ENCODE data around the gene DHCR24.

Gene DHCR24

DNA sequence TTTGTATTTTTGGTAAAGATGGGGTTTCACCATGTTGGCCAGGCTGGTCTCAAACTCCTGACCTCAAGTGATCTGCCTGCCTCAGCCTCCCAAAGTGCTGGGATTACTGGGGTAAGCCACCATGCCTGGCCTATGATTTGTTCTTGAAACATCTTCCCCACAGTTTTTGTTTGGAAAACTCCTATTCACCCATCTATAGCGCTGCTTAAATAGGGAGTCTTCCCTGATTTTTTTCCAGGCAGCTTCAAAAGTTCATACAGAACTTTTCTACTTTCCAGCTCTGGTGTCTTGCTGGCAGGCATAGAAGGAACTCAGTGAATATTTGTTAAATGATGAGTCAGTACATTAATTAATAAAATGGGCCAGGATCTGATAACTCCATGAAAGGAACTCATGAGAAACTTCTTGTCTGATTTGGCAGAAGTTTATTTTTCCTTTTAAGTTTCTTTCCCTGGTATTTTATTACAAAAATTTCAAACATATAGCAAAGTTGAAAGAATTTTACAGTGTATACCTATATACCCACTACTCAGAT is 52.9 kb downstream of the DHCR24 start:
- no peaks in the 10 kb centered on the region for H3K36me3 ChIP-seq (ENCODE audit: control insufficient read depth in 2 of 2, insufficient read depth in 1 of 2, low read length in 2 of 2)
- no peaks in the 10 kb centered on the region for H3K4me1 ChIP-seq (ENCODE audit: control insufficient read depth, insufficient read depth, low read length)
- H3K9me3 ChIP-seq (ENCODE audit: control insufficient read depth, insufficient read depth, low read depth, low read length): no peaks in the 10 kb centered on the region
- TF ChIP-seq ZFP3 (tag by site-specific recombination; IDR thresholded peaks at IDR 0.05; ENCODE audit: low read depth) (peak; percentile 49; the same call in 1 of the 2 replicates), HOXC10 (CRISPR knock-in tag; IDR thresholded peaks at IDR 0.05) (no peak), SETDB1 (IDR thresholded peaks at IDR 0.05; ENCODE audit: insufficient read length, low read length) (no peak)
- TF ChIP-seq, protein P1, sequence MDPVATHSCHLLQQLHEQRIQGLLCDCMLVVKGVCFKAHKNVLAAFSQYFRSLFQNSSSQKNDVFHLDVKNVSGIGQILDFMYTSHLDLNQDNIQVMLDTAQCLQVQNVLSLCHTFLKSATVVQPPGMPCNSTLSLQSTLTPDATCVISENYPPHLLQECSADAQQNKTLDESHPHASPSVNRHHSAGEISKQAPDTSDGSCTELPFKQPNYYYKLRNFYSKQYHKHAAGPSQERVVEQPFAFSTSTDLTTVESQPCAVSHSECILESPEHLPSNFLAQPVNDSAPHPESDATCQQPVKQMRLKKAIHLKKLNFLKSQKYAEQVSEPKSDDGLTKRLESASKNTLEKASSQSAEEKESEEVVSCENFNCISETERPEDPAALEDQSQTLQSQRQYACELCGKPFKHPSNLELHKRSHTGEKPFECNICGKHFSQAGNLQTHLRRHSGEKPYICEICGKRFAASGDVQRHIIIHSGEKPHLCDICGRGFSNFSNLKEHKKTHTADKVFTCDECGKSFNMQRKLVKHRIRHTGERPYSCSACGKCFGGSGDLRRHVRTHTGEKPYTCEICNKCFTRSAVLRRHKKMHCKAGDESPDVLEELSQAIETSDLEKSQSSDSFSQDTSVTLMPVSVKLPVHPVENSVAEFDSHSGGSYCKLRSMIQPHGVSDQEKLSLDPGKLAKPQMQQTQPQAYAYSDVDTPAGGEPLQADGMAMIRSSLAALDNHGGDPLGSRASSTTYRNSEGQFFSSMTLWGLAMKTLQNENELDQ (tag by site-specific recombination; IDR thresholded peaks at IDR 0.05; ENCODE audit: low read depth): no peak
- H3K27ac ChIP-seq (ENCODE audit: extremely low read depth, low read depth, low read length): no peak overlapping the region
- POLR2A ChIA-PET: no interaction called here
- no peak overlapping the region for H3K4me3 ChIP-seq (ENCODE audit: low read depth, low read length)
- CTCF ChIA-PET: interaction anchor here (1.6 kb wide), 1 partner anchor 116 kb away, joined by 3 read pairs; no protein-coding TSS in a partner anchor

DNA sequence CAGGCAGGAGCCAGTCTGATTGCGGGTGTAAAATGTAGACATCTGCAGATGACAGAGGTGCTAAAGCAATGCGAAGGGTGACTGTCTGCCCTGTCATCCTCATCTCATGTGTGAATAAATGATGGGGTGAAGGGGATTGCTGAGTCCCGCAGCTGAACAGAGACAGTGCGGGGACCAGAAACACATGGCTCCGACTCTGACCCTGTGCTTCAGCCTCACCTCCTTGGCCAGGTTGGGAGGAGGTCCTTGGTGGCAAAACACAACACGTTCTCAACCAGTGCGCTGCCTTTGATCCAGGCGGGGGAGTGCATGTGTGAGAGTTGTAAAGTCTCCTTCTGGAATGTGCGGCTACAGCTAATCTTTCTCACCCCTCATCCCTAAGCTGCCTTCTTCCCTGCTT is 53.9 kb downstream of the DHCR24 start:
- TF ChIP-seq ZNF112 (tag by site-specific recombination; IDR thresholded peaks at IDR 0.05) (no peak), ZNF664 (tag by site-specific recombination; IDR thresholded peaks at IDR 0.05) (no peak)
- Histone ChIP-seq H3K9me3 (ENCODE audit: control insufficient read depth, insufficient read depth, low read depth, low read length) (no peaks in the 10 kb centered on the region), H3K4me3 (ENCODE audit: low read depth, low read length) (no peak overlapping the region), H3K27ac (ENCODE audit: extremely low read depth, low read depth, low read length) (no peak overlapping the region), H3K36me3 (ENCODE audit: control insufficient read depth in 2 of 2, insufficient read depth in 1 of 2, low read length in 2 of 2) (no peaks in the 10 kb centered on the region), H3K4me1 (ENCODE audit: control insufficient read depth, insufficient read depth, low read length) (no peaks in the 10 kb centered on the region)
- POLR2A ChIA-PET: no interaction called here
- CTCF ChIA-PET: interaction anchor here (1.0 to 1.1 kb wide), 2 partner anchors 24 to 188 kb away, joined by 3 to 5 read pairs; no protein-coding TSS in a partner anchor

DNA sequence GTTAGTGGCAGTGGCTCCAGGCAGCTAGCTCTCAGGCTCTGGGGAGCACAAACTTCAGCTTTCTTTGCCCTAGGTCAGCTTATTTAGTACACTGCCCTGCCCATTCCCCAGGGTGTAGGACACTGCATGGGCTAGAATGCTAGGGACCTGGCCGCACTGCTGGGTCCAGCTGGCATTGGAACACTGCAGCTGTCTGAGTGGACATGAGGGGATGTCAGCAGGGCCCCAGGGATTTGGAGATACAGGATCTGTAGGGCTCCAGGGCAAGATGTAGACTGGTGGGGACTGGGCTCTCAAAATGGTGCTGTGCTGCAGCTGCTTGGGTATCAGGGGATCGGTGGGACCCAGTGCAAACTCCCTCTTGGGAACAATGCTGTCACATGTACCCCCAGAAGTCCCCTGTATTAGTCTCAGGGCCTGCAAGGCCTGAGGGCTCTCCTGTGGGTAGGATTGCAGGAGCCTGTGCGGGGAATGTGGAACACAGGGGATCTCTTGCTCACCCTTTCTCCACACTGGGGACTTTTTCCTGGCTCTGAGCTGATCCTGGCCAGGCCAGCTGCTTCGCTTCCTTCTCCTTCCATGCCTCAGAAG is 60.7 kb downstream of the DHCR24 start:
- CTCF ChIA-PET: no interaction called here
- POLR2A ChIA-PET: no interaction called here
- Histone ChIP-seq H3K4me1 (ENCODE audit: control insufficient read depth, insufficient read depth, low read length) (no peaks in the 10 kb centered on the region), H3K9me3 (ENCODE audit: control insufficient read depth, insufficient read depth, low read depth, low read length) (no peaks in the 10 kb centered on the region), H3K4me3 (ENCODE audit: low read depth, low read length) (no peak overlapping the region), H3K27ac (ENCODE audit: extremely low read depth, low read depth, low read length) (no peak overlapping the region), H3K36me3 (ENCODE audit: control insufficient read depth in 2 of 2, insufficient read depth in 1 of 2, low read length in 2 of 2) (no peaks in the 10 kb centered on the region)
- TF ChIP-seq, protein P2, sequence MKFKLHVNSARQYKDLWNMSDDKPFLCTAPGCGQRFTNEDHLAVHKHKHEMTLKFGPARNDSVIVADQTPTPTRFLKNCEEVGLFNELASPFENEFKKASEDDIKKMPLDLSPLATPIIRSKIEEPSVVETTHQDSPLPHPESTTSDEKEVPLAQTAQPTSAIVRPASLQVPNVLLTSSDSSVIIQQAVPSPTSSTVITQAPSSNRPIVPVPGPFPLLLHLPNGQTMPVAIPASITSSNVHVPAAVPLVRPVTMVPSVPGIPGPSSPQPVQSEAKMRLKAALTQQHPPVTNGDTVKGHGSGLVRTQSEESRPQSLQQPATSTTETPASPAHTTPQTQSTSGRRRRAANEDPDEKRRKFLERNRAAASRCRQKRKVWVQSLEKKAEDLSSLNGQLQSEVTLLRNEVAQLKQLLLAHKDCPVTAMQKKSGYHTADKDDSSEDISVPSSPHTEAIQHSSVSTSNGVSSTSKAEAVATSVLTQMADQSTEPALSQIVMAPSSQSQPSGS (tag by site-specific recombination; IDR thresholded peaks at IDR 0.05; ENCODE audit: low read depth): no peak
- no peak for TF ChIP-seq SALL2 (tag by site-specific recombination; IDR thresholded peaks at IDR 0.05; ENCODE audit: borderline replicate concordance)
- TF ChIP-seq KLF8 (tag by site-specific recombination; IDR thresholded peaks at IDR 0.05): no peak

DNA sequence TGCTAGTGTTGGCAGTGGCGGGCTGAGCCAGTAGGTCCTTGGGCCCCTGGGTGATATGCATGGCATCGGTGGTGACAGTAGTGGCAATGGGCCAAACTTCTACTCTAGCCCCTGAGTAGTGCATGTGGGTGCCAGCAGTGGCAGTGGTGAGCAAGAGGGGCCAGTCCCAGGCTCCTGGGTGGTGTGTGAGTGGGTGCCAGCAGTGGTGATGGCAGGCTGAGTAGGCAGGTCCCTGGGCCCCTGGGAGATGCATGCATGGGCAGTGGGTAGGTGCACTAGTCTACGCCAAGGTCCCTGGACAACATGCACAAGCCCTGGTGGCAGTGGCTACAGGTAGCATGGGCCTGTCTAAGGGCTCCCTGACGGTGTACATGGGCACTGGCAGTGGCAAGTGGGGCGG is 61.3 kb downstream of the DHCR24 start:
- no peaks in the 10 kb centered on the region for H3K36me3 ChIP-seq (ENCODE audit: control insufficient read depth in 2 of 2, insufficient read depth in 1 of 2, low read length in 2 of 2)
- ChIA-PET CTCF (no interaction called here), POLR2A (no interaction called here)
- no peak for TF ChIP-seq GFI1B (tag by site-specific recombination; IDR thresholded peaks at IDR 0.05)
- no peak for TF ChIP-seq ZEB2 (tag by site-specific recombination; IDR thresholded peaks at IDR 0.05)
- no peak for TF ChIP-seq OSR2 (tag by site-specific recombination; IDR thresholded peaks at IDR 0.05)
- TF ChIP-seq ZNF311 (tag by site-specific recombination; IDR thresholded peaks at IDR 0.05; ENCODE audit: borderline replicate concordance): no peak
- no peak for TF ChIP-seq ZNF548 (tag by site-specific recombination; IDR thresholded peaks at IDR 0.05)
- TF ChIP-seq ZNF521 (tag by site-specific recombination; IDR thresholded peaks at IDR 0.05): no peak
- no peak for TF ChIP-seq ZNF155 (tag by site-specific recombination; IDR thresholded peaks at IDR 0.05)
- no peak for TF ChIP-seq MYNN (tag by site-specific recombination; IDR thresholded peaks at IDR 0.05; ENCODE audit: borderline replicate concordance)
- no peak for TF ChIP-seq KLF1 (tag by site-specific recombination; IDR thresholded peaks at IDR 0.05)
- TF ChIP-seq, protein P3, sequence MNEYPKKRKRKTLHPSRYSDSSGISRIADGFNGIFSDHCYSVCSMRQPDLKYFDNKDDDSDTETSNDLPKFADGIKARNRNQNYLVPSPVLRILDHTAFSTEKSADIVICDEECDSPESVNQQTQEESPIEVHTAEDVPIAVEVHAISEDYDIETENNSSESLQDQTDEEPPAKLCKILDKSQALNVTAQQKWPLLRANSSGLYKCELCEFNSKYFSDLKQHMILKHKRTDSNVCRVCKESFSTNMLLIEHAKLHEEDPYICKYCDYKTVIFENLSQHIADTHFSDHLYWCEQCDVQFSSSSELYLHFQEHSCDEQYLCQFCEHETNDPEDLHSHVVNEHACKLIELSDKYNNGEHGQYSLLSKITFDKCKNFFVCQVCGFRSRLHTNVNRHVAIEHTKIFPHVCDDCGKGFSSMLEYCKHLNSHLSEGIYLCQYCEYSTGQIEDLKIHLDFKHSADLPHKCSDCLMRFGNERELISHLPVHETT (tag by site-specific recombination; IDR thresholded peaks at IDR 0.05): no peak
- TF ChIP-seq ZNF585B (tag by site-specific recombination; IDR thresholded peaks at IDR 0.05): no peak
- TF ChIP-seq, protein P4, sequence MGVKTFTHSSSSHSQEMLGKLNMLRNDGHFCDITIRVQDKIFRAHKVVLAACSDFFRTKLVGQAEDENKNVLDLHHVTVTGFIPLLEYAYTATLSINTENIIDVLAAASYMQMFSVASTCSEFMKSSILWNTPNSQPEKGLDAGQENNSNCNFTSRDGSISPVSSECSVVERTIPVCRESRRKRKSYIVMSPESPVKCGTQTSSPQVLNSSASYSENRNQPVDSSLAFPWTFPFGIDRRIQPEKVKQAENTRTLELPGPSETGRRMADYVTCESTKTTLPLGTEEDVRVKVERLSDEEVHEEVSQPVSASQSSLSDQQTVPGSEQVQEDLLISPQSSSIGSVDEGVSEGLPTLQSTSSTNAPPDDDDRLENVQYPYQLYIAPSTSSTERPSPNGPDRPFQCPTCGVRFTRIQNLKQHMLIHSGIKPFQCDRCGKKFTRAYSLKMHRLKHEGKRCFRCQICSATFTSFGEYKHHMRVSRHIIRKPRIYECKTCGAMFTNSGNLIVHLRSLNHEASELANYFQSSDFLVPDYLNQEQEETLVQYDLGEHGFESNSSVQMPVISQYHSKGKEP (tag by site-specific recombination; IDR thresholded peaks at IDR 0.05): no peak
- no peak for TF ChIP-seq ZNF121 (tag by site-specific recombination; IDR thresholded peaks at IDR 0.05)

More for the DNA sequence above, 61.3 kb downstream of the DHCR24 start:
- H3K4me1 ChIP-seq (ENCODE audit: control insufficient read depth, insufficient read depth, low read length): no peaks in the 10 kb centered on the region
- H3K27ac ChIP-seq (ENCODE audit: extremely low read depth, low read depth, low read length): no peak overlapping the region
- H3K9me3 ChIP-seq (ENCODE audit: control insufficient read depth, insufficient read depth, low read depth, low read length): no peaks in the 10 kb centered on the region
- H3K4me3 ChIP-seq (ENCODE audit: low read depth, low read length): no peak overlapping the region

All from HEK293 (cell line).